ENCODE data around the gene EDDM3A. TPM values are rescaled to one million over a fixed set of nuclear protein-coding genes. Genes with fewer than 3 reads are reported as not detected.

The EDDM3A gene
- total RNA-seq, 2 donors from 2014 or later, result not detected

GRCh38 chr14:20791597-20791996 is 45.9 kb downstream of the EDDM3A start:
- DNase-seq, result no peak
- Mint-ChIP-seq H3K4me3 (no peak overlapping the region), H3K36me3 (ENCODE audit: low read depth) (no peaks in the 10 kb centered on the region), H3K27me3 (ENCODE audit: insufficient read depth) (no peaks in the 10 kb centered on the region), H3K27ac (no peak overlapping the region), H3K4me1 (peaks cover 56% of the 10 kb centered on the region), H3K9me3 (no peaks in the 10 kb centered on the region)
- Histone ChIP-seq H3K27me3 (ENCODE audit: control insufficient read depth, insufficient read depth, low read length, poor library complexity, severe bottlenecking) (no peaks in the 10 kb centered on the region), H3K4me1 (ENCODE audit: control insufficient read depth, insufficient read depth, low read length) (peaks cover 18% of the 10 kb centered on the region), H3K36me3 (ENCODE audit: control insufficient read depth, insufficient read depth, low read length) (no peaks in the 10 kb centered on the region), H3K9ac (ENCODE audit: extremely low read depth, low read length, poor library complexity, severe bottlenecking) (no peak overlapping the region), H3K27ac (ENCODE audit: low read depth, low read length) (no peak overlapping the region), H3K9me3 (ENCODE audit: control insufficient read depth, low read length) (no peaks in the 10 kb centered on the region), H3K4me3 (ENCODE audit: low read length) (no peak overlapping the region)
- no peak for TF ChIP-seq CTCF (conservative IDR thresholded peaks at IDR 0.05)
- WGBS, 2 experiments (ENCODE audit: insufficient coverage in 1 of 2, insufficient read length in 1 of 2), result 100% methylated on average over 1 to 2 of the region's 2 CpGs

- peaks cover 56% of the 10 kb centered on the region for H3K4me1 Mint-ChIP-seq
Observed at GRCh38 chr14:20792556-20792955, 46.9 kb downstream of the EDDM3A start.

DNA sequence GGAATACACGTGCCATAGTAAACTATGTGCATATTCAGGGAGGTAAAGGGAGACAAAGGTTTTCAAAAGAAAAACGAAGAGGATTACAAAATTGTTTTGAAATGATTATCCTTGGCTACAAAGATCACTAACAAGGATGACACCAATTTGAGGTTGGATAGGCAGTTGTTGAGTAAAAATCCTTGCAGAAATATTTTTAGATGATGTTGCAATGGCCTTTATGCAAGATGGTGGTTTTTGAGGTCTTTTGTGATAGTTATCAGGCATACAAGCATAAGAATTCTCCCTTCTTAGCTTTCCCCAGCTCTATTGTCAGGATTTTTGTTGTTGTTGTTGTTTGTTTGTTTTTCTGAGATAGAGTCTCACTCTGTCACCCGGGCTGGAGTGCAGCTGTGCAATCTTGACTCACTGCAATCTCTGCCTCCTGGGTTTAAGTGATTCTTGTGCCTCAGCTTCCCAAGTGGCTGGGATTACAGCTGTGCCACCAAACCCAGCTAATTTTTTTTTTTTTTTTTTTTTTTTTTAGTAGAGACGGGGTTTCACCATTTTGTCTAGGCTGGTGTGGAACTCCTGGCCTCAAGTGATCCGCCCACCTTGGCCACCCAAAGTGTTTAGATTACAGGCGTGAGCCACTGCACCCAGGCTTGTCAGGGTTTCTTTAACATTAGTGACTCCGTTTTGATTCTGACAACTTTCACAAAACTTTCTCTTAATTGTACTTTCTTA is 49.1 kb downstream of the EDDM3A start:
- H3K4me1 ChIP-seq (ENCODE audit: control insufficient read depth, insufficient read depth, low read length), result peaks cover 20% of the 10 kb centered on the region
- no peak overlapping the region for H3K9ac ChIP-seq (ENCODE audit: extremely low read depth, low read length, poor library complexity, severe bottlenecking)
- no peaks in the 10 kb centered on the region for H3K36me3 Mint-ChIP-seq (ENCODE audit: low read depth)
- no peaks in the 10 kb centered on the region for H3K9me3 Mint-ChIP-seq
- no peaks in the 10 kb centered on the region for H3K36me3 ChIP-seq (ENCODE audit: control insufficient read depth, insufficient read depth, low read length)
- no peak for TF ChIP-seq CTCF (conservative IDR thresholded peaks at IDR 0.05)
- no peak overlapping the region for H3K4me3 ChIP-seq (ENCODE audit: low read length)
- H3K4me1 Mint-ChIP-seq, result peaks cover 52% of the 10 kb centered on the region
- H3K4me3 Mint-ChIP-seq, result no peak overlapping the region
- no peaks in the 10 kb centered on the region for H3K9me3 ChIP-seq (ENCODE audit: control insufficient read depth, low read length)
- H3K27ac Mint-ChIP-seq, result no peak overlapping the region
- 61 to 66% methylated on average over 2 to 7 of the region's 7 CpGs for WGBS, 2 experiments (ENCODE audit: insufficient coverage in 1 of 2, insufficient read length in 1 of 2)
- no peak overlapping the region for H3K27ac ChIP-seq (ENCODE audit: low read depth, low read length)
- no peaks in the 10 kb centered on the region for H3K27me3 Mint-ChIP-seq (ENCODE audit: insufficient read depth)
- H3K27me3 ChIP-seq (ENCODE audit: control insufficient read depth, insufficient read depth, low read length, poor library complexity, severe bottlenecking), result no peaks in the 10 kb centered on the region
- DNase-seq, result no peak

More at GRCh38 chr14:20792556-20792955, 46.9 kb downstream of the EDDM3A start:
- no peaks in the 10 kb centered on the region for H3K9me3 ChIP-seq (ENCODE audit: control insufficient read depth, low read length)
- Mint-ChIP-seq H3K9me3 (no peaks in the 10 kb centered on the region), H3K4me3 (no peak overlapping the region), H3K36me3 (ENCODE audit: low read depth) (no peaks in the 10 kb centered on the region), H3K27ac (no peak overlapping the region), H3K27me3 (ENCODE audit: insufficient read depth) (no peaks in the 10 kb centered on the region)
- H3K27me3 ChIP-seq (ENCODE audit: control insufficient read depth, insufficient read depth, low read length, poor library complexity, severe bottlenecking), result no peaks in the 10 kb centered on the region
- no peak for TF ChIP-seq CTCF (conservative IDR thresholded peaks at IDR 0.05)
- H3K4me3 ChIP-seq (ENCODE audit: low read length), result no peak overlapping the region
- WGBS, 2 experiments (ENCODE audit: insufficient coverage in 1 of 2, insufficient read length in 1 of 2), result 93 to 98% methylated on average over 3 to 4 of the region's 4 CpGs
- DNase-seq, result no peak
- no peak overlapping the region for H3K9ac ChIP-seq (ENCODE audit: extremely low read depth, low read length, poor library complexity, severe bottlenecking)
- H3K27ac ChIP-seq (ENCODE audit: low read depth, low read length), result no peak overlapping the region
- no peaks in the 10 kb centered on the region for H3K36me3 ChIP-seq (ENCODE audit: control insufficient read depth, insufficient read depth, low read length)
- peaks cover 18% of the 10 kb centered on the region for H3K4me1 ChIP-seq (ENCODE audit: control insufficient read depth, insufficient read depth, low read length)
